Activated naive CD4-positive, alpha-beta T cell (primary cell): Measurements from ENCODE around the gene ASTN2.
A peak's percentile ranks its signal among the peaks of the same experiment; 100 is the strongest.
"Not testable (repeated sequence)": the region's sequence is repeated elsewhere in the genome, so short reads cannot be mapped to it uniquely, and the experiment has no call there.

Experiments used
- DNase-seq, 4 experiments: peaks; one replicate each; lab custom pipeline; 2025; lab: John Stamatoyannopoulos, UW

Gene ASTN2

DNA sequence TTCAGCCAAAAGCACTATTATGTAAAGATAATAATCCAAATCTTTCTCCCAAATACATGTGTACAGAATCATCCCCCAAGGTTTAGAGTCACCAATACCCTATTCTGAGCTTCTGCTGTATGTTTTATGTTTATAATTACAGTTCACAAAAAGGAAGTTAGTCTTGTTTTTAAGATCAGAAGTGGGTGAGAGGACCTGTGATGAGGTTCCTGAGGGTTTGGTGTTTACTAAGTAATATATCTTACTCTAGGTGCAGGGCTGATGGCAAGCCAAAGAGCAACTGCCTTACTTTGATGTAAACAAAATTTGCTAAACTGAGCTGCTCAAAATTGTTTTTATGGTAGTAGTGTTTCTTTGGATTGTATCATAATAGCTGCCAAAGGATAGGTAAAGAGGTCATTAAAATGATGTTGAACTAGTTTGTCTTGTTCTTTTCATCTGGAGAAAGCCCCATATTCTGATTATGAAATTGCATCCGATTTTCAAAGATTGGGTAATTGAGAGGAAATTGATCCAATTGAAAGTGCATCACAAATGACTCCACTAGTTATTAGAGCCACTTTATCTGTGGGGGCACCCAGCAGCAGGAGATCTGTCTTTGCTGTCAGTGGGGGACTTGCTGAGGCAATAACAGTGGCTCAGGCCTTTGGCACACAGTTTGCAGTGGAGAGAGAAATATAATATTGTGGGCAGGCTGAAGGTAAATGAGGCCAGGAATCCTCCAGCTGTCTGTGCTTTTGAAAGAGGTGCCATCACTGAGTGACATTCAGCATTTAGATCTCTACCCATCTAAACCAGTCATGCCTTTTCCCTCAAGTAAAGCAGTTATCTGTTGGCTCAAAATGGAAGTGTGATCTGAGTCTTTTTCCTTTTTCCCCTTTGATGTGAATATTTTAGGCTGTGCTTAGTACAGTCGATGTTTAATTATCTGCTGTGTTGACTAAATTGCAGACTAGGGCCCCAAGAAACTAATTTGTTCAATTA is 713.7 kb downstream of the ASTN2 start:
- no peak for DNase-seq

DNA sequence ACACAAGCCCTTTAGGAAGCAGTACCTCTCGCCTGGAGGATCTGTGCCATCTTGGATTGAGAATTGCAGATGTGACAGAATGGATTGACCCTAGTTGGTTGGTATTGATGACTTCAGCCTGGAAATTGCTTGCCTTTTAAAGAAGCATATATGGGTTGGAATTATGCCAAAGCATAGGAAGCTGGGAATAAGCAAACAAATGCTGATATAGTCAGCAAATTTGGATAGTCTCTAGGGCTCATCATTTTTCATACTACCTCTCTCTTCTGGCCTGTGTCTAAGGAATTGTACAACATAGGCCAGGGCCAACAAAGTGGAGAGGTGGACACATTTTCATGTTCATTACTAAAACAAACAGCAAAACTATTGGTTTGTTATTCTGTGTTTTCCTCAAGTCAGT is 714.6 kb downstream of the ASTN2 start:
- DNase-seq = no peak

DNA sequence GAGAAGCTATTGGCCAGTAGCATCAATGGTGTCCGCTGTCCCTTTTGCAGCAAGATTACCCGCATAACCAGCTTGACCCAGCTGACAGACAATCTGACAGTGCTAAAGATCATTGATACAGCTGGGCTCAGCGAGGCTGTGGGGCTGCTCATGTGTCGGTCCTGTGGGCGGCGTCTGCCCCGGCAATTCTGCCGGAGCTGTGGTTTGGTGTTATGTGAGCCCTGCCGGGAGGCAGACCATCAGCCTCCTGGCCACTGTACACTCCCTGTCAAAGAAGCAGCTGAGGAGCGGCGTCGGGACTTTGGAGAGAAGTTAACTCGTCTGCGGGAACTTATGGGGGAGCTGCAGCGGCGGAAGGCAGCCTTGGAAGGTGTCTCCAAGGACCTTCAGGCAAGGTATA is 717.0 kb downstream of the ASTN2 start:
- DNase-seq = no peak

GRCh38 chr9:116697362-116697761 is 717.5 kb downstream of the ASTN2 start:
- no peak for DNase-seq

DNA sequence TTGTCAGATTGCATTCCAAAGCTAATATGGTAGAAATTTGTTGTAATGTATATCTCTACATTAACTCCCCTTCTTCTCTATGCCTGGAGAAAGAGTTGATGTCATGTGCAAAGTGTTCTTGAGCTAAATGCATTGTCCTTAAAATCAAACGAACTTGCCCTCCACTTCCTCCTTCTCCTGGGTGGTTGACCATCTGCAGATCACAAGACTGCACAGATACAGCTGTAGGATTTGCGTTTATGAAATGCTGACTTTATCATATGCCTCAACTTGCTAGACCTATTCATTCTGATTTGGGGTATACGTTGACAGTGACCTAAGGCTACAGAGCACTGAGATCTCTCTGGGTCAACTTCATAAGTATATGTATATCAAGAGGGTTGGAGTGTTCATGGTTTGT is 719.4 kb downstream of the ASTN2 start:
- DNase-seq = no peak

DNA sequence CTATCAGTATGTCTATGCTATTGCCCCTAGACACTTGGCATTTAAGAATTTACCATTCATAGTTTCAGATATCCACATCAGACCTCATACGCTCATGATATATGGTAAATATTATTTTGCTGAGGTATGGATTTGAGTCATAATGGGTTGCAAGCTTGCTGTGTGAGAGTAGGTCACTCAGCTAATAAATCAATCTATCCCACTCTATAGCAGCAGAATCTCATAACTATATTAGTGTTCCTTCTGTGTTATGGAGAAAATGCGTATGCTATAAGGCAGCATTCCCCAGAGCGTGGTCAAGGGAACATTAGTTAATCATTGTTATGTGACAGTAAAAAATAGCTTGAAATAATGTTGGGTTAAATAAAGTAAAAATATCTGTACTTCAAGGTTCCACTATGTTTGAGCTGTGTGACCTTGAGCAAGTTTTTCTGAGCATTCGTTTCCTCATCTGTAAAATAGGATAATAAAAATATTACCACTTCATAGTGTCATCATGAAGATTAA is 720.0 kb downstream of the ASTN2 start:
- DNase-seq = no peak

DNA sequence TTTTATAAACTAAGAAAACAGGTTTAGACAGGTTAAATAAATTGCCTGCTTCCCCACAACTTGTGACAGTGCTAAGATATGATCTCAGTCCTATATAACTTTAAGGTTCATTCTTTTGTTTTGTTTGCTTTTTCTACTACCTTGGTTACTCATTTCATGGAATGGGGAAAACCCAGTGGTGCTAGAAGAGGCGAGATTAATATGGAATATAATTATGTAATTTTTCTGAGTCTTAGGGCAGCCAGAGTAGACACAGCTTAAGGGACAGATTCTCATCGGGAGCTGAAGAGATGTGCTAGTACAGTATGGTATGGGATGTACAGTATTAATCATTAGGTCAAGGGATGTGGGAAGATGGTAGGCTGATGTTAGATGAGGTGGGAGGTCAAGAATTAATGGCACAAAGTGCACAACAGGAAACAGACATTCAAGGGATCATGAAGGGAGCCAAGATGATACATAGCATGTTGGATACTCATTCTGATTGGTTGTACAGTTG is 721.6 kb downstream of the ASTN2 start:
- no peak for DNase-seq

GRCh38 chr9:116692616-116693015 is 722.2 kb downstream of the ASTN2 start:
- no peak for DNase-seq

- no peak for DNase-seq
Measured at GRCh38 chr9:116691607-116692006, 723.2 kb downstream of the ASTN2 start.

DNA sequence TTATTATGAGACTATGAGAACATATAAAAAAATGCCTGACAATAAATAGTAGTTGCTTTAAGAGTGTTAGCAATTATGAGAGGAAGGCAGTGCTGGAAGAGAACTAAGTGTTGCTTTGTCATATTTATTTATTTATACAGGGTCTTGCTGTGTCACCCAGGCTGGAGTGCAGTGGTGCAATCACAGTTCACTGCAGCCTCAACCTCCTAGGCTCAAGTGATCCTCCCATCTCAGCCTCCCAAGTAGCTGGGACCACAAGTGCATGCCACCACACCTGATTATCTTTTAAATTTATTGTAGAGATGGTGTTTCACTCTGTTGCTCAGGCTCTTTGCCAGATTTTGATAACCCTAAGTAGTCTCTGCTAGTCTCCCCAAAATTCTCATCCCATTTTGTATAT is 724.1 kb downstream of the ASTN2 start:
- DNase-seq = not testable (repeated sequence)

GRCh38 chr9:116689486-116690032 is 725.3 kb downstream of the ASTN2 start:
- DNase-seq = no peak

DNA sequence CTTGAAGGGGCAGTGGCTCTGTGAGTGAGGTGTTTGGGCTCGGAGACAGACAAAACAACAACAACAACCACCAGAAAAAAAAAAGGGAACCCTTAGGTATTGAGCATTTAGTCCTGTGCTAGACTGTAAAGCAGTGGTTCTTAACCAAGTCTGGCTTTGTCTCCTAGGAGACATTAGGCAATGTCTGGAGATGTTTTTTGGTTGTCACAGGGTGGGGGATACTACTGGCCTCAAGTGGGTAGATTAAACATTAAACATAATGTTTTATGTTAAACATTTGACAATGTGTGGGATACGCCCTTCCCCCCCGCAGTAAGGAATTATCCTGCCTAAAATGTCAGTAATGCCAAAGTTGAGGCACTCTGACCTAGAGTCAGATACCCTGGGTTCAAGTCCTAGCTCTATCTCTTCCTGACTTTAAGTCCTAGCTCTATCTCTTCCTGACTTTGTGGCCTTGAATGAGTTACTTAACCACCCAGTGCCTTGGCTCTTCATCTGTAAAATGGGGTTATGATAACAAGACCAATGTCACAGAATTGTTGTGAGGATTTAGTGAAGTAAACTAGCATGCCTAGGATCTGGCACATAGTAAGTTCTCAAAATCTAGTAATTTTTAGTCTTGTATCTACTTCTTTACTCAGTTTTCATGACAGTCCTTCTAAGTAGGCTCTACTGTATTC is 725.9 kb downstream of the ASTN2 start:
- no peak for DNase-seq

DNA sequence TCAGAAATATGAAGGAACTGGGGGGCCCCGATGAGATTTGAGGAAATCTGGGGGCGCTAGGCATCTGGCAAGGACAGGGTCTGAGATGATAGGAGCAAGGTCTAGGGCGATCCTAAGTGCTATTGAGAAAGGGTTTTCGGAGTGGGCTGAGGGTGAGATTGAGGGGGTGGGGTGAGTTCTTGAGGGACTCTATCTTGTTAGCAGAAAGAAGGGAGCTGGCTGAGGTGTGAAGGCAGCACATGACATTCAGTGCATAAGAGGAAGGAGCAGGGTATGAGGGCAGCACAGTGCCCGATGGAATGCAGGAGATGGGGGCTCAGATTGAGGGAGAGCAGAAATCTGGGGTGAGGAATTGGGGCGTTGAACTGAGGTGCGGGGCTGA is 727.1 kb downstream of the ASTN2 start:
- peak in 1 of 4 experiments; percentile 18 for DNase-seq

- peak; percentile 76 to 91 (median 90) for DNase-seq
Measured at GRCh38 chr9:116687074-116687753, 727.6 kb downstream of the ASTN2 start, which contains the start of gene TRIM32. Gene TRIM32 (plus strand): TSS chr9:116687305. CDS start chr9:116697743, 10,438 bp downstream.

DNA sequence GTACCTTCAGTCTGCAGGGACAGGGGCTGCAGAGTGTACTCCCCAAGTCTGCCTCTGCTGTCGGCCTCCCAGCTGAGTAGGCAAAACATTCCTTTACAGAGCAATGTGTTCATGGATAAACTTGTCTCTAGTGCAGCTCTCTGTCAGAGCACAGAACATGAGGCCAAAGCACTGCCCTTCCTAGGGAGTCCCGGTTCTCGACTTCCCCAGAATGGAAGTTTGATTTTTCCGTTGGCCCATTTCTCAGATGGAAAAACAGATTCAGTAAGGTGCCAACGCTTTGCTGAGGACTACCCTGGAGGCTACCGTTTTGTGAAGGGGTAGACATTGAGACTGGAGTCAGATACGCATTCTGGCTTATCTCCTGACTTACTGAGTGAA is 728.2 kb downstream of the ASTN2 start:
- DNase-seq = no peak

- no peak for DNase-seq
Measured at GRCh38 chr9:116686135-116686534, 728.7 kb downstream of the ASTN2 start.

DNA sequence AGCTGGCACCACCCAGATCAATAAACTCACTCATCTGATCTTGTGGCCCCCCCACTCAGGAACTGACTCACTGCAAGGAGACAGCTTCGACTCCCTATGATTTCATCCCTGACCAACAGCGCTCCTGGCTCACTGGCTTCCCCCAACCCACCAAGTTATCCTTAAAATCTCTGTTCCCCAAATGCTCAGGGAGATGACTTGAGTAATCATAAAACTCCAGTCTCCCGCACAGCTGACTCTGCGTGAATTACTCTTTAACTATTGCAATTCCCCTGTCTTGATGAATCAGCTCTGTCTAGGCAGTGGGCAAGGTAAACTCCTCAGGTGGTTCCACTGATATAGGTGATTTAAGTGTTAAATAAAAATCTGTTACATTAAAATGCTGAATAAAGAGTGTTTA is 729.7 kb downstream of the ASTN2 start:
- DNase-seq = no peak

- DNase-seq = no peak
Measured at GRCh38 chr9:116683535-116683934, 731.3 kb downstream of the ASTN2 start.

GRCh38 chr9:116674210-116674980 is 740.5 kb downstream of the ASTN2 start:
- DNase-seq = no peak

DNA sequence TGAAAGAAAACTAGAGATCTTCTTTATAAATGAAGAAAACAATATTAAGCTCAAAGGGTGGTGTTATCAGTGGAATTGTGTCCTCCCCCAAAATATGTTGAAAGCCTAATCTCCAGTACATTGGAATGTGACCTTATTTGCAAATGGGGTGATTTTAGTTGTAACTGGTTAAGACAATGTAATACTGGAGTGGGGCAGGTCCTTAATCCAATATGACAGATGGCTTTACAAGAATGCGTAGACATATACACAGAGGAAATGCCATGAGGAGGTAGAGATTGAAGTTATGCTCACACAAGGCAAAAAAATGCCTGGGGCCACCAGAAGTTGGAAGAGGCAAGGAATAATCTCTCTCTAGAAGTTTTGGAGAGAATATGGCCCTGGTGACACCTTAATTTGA is 741.5 kb downstream of the ASTN2 start:
- DNase-seq = no peak

- DNase-seq = no peak
Measured at GRCh38 chr9:116671605-116672004, 743.3 kb downstream of the ASTN2 start.
